ENCODE measurements around the gene IST1. TPM values are rescaled to one million over a fixed set of nuclear protein-coding genes. Genes with fewer than 3 reads are reported as not detected.

The IST1 gene
- total and polyA plus RNA-seq, 2 donors (not counting 1 experiment from before 2014, with no cell fraction given), result 139 to 221 TPM

DNA sequence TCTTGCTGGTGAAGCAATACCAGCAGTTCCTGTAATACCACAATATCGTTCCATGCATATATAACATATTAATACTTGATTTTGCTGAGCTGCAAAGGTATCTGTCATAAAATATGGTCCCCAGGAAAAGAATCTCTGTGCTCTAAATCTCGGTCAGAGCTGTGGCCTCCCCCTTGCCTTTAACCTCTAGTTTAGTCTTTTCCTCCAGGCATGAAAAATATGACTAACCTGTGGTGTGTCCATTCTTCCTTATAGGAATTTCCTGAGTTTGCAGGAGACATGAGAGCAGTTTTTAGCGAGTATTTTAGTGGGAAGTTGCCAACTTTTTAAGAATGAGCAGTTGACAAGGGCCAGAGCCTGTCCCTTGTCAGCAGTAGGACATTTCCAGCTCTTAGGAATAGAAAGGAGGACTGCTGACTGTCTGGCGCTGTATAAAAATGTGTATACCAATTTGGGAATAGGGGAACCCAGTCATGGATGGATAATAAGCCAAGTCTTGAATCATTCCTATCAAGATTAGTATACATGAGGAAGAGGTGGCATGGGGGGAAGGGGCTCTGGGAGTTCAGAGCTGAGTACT, 40.9 kb upstream of the IST1 start:
- Histone ChIP-seq H2AFZ (ENCODE audit: low read length) (no peak overlapping the region), H3K27ac (ENCODE audit: insufficient read depth, low read length) (no peak overlapping the region), H3K9me3 (ENCODE audit: control insufficient read depth, insufficient read depth, low read depth, low read length) (no peaks in the 10 kb centered on the region), H3K79me2 (ENCODE audit: control insufficient read depth, insufficient read depth, low read length) (no peaks in the 10 kb centered on the region), H3K36me3 (ENCODE audit: control insufficient read depth, insufficient read depth, low read length) (peaks cover 17% of the 10 kb centered on the region), H3K4me2 (ENCODE audit: extremely low read depth, insufficient read depth, low read length) (no peak overlapping the region), H4K20me1 (ENCODE audit: control insufficient read depth, extremely low read depth, insufficient read depth, low read length) (no peaks in the 10 kb centered on the region), H3K9ac (ENCODE audit: insufficient read depth, low read length) (no peak overlapping the region), H3K4me3 (replicated peaks in 1 of 4; ENCODE audit: control extremely low read depth in 1 of 4, insufficient read depth in 1 of 4, low read depth in 3 of 4, low read length in 4 of 4) (no peak overlapping the region), H3K4me1 (ENCODE audit: control insufficient read depth, extremely low read depth, insufficient read depth, low read length) (no peaks in the 10 kb centered on the region), H3K27me3 (ENCODE audit: control insufficient read depth, insufficient read depth, low read length) (no peaks in the 10 kb centered on the region)
- no peak for TF ChIP-seq EZH2 (IDR thresholded peaks at IDR 0.05; ENCODE audit: low read length, missing control alignments)
- TF ChIP-seq, protein P1, sequence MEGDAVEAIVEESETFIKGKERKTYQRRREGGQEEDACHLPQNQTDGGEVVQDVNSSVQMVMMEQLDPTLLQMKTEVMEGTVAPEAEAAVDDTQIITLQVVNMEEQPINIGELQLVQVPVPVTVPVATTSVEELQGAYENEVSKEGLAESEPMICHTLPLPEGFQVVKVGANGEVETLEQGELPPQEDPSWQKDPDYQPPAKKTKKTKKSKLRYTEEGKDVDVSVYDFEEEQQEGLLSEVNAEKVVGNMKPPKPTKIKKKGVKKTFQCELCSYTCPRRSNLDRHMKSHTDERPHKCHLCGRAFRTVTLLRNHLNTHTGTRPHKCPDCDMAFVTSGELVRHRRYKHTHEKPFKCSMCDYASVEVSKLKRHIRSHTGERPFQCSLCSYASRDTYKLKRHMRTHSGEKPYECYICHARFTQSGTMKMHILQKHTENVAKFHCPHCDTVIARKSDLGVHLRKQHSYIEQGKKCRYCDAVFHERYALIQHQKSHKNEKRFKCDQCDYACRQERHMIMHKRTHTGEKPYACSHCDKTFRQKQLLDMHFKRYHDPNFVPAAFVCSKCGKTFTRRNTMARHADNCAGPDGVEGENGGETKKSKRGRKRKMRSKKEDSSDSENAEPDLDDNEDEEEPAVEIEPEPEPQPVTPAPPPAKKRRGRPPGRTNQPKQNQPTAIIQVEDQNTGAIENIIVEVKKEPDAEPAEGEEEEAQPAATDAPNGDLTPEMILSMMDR (conservative IDR thresholded peaks at IDR 0.05 in 1 of 2, IDR thresholded peaks at IDR 0.05 in 1 of 2; ENCODE audit: low read depth in 1 of 2, low read length in 2 of 2), result no peak
- DNase-seq (ENCODE audit: low read depth in 2 of 2), result no peak

DNA sequence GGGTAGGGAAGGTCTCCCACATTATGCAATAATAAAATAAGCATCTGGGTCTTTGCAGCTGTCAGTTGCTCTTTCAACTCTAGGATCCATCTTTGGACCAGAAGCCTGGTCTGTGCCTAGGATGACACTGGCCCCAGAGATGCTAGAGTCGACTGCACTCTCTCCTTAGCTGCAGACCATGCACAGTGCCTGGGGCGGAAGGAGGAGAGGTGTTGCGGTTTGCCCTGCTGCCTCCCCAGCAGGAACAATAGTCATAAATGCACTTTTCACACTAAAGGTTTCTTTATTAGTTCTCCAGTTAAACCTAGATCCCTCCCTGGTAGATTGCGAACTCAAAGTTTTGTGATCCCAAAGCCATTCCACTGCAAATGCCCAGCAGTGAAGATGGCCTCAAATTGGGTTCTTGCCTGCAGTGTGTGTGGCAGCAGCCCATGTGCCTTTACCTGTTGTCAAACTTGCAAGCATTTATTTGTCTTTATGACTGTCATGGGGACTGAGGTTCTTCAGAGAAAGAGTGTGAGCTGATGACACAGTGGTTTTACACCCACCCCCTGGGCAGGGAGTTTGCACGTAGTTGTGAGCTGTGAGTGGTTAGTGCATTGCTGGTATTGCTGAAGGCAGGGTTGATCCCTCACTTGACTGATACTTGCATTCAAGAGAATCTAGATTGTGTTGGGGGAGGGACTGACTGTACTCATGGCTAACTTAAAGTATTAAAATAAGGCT, 39.2 kb upstream of the IST1 start:
- H3K4me3 ChIP-seq (replicated peaks in 1 of 4; ENCODE audit: control extremely low read depth in 1 of 4, insufficient read depth in 1 of 4, low read depth in 3 of 4, low read length in 4 of 4), result no peak overlapping the region
- H3K9me3 ChIP-seq (ENCODE audit: control insufficient read depth, insufficient read depth, low read depth, low read length), result no peaks in the 10 kb centered on the region
- DNase-seq (ENCODE audit: low read depth in 2 of 2), result no peak
- no peaks in the 10 kb centered on the region for H3K79me2 ChIP-seq (ENCODE audit: control insufficient read depth, insufficient read depth, low read length)
- TF ChIP-seq, protein P1 (conservative IDR thresholded peaks at IDR 0.05 in 1 of 2, IDR thresholded peaks at IDR 0.05 in 1 of 2; ENCODE audit: low read depth in 1 of 2, low read length in 2 of 2), result no peak
- H4K20me1 ChIP-seq (ENCODE audit: control insufficient read depth, extremely low read depth, insufficient read depth, low read length), result no peaks in the 10 kb centered on the region
- H3K4me2 ChIP-seq (ENCODE audit: extremely low read depth, insufficient read depth, low read length), result no peak overlapping the region
- no peaks in the 10 kb centered on the region for H3K27me3 ChIP-seq (ENCODE audit: control insufficient read depth, insufficient read depth, low read length)
- H2AFZ ChIP-seq (ENCODE audit: low read length), result no peak overlapping the region
- H3K9ac ChIP-seq (ENCODE audit: insufficient read depth, low read length), result no peak overlapping the region
- peaks cover 8% of the 10 kb centered on the region for H3K36me3 ChIP-seq (ENCODE audit: control insufficient read depth, insufficient read depth, low read length)
- no peak overlapping the region for H3K27ac ChIP-seq (ENCODE audit: insufficient read depth, low read length)
- H3K4me1 ChIP-seq (ENCODE audit: control insufficient read depth, extremely low read depth, insufficient read depth, low read length), result no peaks in the 10 kb centered on the region

DNA sequence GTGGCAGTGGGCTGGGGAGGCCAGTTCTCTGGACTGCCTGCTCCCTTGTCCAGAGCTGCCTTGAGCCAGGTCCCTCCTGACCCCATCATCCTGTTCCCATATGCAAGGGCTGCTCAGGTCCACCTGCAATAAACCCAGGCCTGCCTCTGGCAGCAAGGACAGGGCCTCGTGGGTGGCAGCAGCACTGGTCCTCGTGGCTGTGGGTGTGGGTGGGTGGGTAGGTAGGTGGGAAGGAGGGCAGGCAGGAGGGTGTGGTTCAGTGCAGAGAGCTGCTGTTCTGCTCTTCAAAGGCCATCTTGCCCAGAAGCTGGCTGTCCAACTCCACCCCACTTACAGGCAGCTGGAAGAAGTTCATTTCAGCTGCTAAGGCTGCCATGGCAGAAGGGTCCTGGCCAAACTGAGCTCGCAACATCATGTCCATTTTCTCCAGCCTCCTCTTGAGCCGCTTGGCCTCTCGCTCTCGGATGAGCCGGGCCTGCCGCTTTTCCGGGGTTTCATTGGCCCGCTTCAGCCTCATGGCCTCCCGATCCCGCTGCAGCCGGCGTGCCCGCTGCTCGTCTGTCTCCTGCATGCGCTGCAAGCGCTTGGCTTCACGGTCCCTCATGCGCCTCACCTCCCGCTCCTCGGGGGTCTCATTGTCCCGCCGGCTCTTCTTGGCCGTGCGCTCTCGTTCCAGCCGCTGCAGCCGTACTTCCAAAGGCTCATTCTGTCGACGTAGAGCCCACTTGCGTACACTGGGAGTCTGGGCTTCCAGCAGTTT, 35.4 kb upstream of the IST1 start:
- no peak for DNase-seq (ENCODE audit: low read depth in 2 of 2)
- Histone ChIP-seq H2AFZ (ENCODE audit: low read length) (no peak overlapping the region), H3K9ac (ENCODE audit: insufficient read depth, low read length) (no peak overlapping the region), H3K4me2 (ENCODE audit: extremely low read depth, insufficient read depth, low read length) (no peak overlapping the region), H3K4me3 (replicated peaks in 1 of 4; ENCODE audit: control extremely low read depth in 1 of 4, insufficient read depth in 1 of 4, low read depth in 3 of 4, low read length in 4 of 4) (no peak overlapping the region), H3K36me3 (ENCODE audit: control insufficient read depth, insufficient read depth, low read length) (peaks cover 3% of the 10 kb centered on the region), H4K20me1 (ENCODE audit: control insufficient read depth, extremely low read depth, insufficient read depth, low read length) (no peaks in the 10 kb centered on the region), H3K4me1 (ENCODE audit: control insufficient read depth, extremely low read depth, insufficient read depth, low read length) (no peaks in the 10 kb centered on the region), H3K27ac (ENCODE audit: insufficient read depth, low read length) (no peak overlapping the region), H3K9me3 (ENCODE audit: control insufficient read depth, insufficient read depth, low read depth, low read length) (no peaks in the 10 kb centered on the region), H3K79me2 (ENCODE audit: control insufficient read depth, insufficient read depth, low read length) (no peaks in the 10 kb centered on the region), H3K27me3 (ENCODE audit: control insufficient read depth, insufficient read depth, low read length) (no peaks in the 10 kb centered on the region)
- TF ChIP-seq, protein P1 (conservative IDR thresholded peaks at IDR 0.05 in 1 of 2, IDR thresholded peaks at IDR 0.05 in 1 of 2; ENCODE audit: low read depth in 1 of 2, low read length in 2 of 2), result no peak
- TF ChIP-seq EZH2 (IDR thresholded peaks at IDR 0.05; ENCODE audit: low read length, missing control alignments), result no peak

All from fibroblast of lung (primary cell).